IMR-90 (cell line): ENCODE data around the gene SPINDOC. TPM values are rescaled to one million over a fixed set of nuclear protein-coding genes. Genes with fewer than 3 reads are reported as not detected.

Source experiments
- ATAC-seq: fragments of 200-7000 bp; cut with Tn5 transposase; 2 replicates; pipeline ENCODE4 v1.9.1; 2020; ENCODE audit warnings: low read depth, mild to moderate bottlenecking, moderate library complexity
- BruUV-seq: library from RNA; stranded (reverse); fragments of 400-500 nt; replicated peaks from 2 replicates; lab custom pipeline; 2021; lab: Mats Ljungman, UMichigan
- CTCF ChIA-PET: fragments of 300-600 bp; formaldehyde crosslinking; extraction: SDS; loops from one replicate; lab custom pipeline; 2021; ENCODE audit warnings: antibody characterized with exemption; lab: Yijun Ruan, JAX
- POLR2A ChIA-PET: fragments of 300-600 bp; sonication (Branson Sonifier 250); formaldehyde crosslinking; loops from one replicate; lab custom pipeline; 2022; ENCODE audit warnings: antibody characterized with exemption; ENCODE audit not compliant: unreplicated experiment; lab: Charles Lee
- DNase-seq: peaks from one replicate; pipeline ENCODE4 v3.0.0; 2013
- H2AFZ ChIP-seq: replicated peaks from 2 replicates; pipeline ENCODE3; 2013; ENCODE audit warnings: low read length, mild to moderate bottlenecking; ENCODE audit not compliant: poor library complexity
- H2AK5ac ChIP-seq: 2 replicates; pipeline ENCODE4 v1.6.1; 2013; ENCODE audit warnings: low read depth, low read length, inconsistent platforms
- H2AK9ac ChIP-seq: replicated peaks from 2 replicates; pipeline ENCODE3; 2013; ENCODE audit warnings: mild to moderate bottlenecking, low read depth, low read length, moderate library complexity; ENCODE audit not compliant: poor library complexity
- H2BK120ac ChIP-seq: 2 replicates; pipeline ENCODE4 v1.6.1; 2013; ENCODE audit warnings: low read depth, low read length, inconsistent platforms
- H2BK15ac ChIP-seq: 3 replicates; pipeline ENCODE4 v1.6.1; 2013; ENCODE audit warnings: low read depth, low read length, inconsistent platforms
- H2BK20ac ChIP-seq: 2 replicates; pipeline ENCODE4 v1.6.1; 2013; ENCODE audit warnings: low read depth, mild to moderate bottlenecking, inconsistent platforms, low read length, moderate library complexity
- H2BK5ac ChIP-seq: 2 replicates; pipeline ENCODE4 v1.6.1; 2013; ENCODE audit warnings: mild to moderate bottlenecking, low read depth, low read length, inconsistent platforms; ENCODE audit not compliant: poor library complexity, severe bottlenecking
- H3K14ac ChIP-seq: replicated peaks from 2 replicates; pipeline ENCODE4 v1.6.1; 2013; ENCODE audit warnings: low read depth, low read length, inconsistent platforms
- H3K18ac ChIP-seq: 2 replicates; pipeline ENCODE4 v1.6.1; 2013; ENCODE audit warnings: low read depth, low read length, control low read depth
- H3K23ac ChIP-seq: 2 replicates; pipeline ENCODE4 v1.6.1; 2013; ENCODE audit warnings: low read depth, low read length, inconsistent platforms
- H3K27ac ChIP-seq: 2 replicates; pipeline ENCODE4 v1.5.1; 2013; ENCODE audit warnings: mild to moderate bottlenecking, control low read depth, low read length; ENCODE audit not compliant: insufficient read depth
- H3K27me3 ChIP-seq: 2 replicates; pipeline ENCODE4 v1.6.1; 2013; ENCODE audit warnings: low read length; ENCODE audit not compliant: control insufficient read depth, insufficient read depth
- H3K36me3 ChIP-seq: 2 replicates; pipeline ENCODE4 v1.6.1; 2013; ENCODE audit warnings: low read length, mixed read lengths; ENCODE audit not compliant: control insufficient read depth, insufficient read depth
- H3K4ac ChIP-seq: 2 replicates; pipeline ENCODE4 v1.6.1; 2013; ENCODE audit warnings: low read depth, low read length, inconsistent platforms
- H3K4me1 ChIP-seq: 2 replicates; pipeline ENCODE4 v1.6.1; 2013; ENCODE audit warnings: low read length, mixed read lengths; ENCODE audit not compliant: control insufficient read depth, insufficient read depth
- H3K4me2 ChIP-seq: 2 replicates; pipeline ENCODE4 v1.6.1; 2013; ENCODE audit warnings: low read depth, mild to moderate bottlenecking, control low read depth, low read length, moderate library complexity
- H3K4me3 ChIP-seq: 2 replicates; pipeline ENCODE4 v1.5.1; 2013; ENCODE audit warnings: low read depth, mild to moderate bottlenecking, control low read depth, low read length, moderate library complexity; ENCODE audit not compliant: insufficient read depth
- H3K56ac ChIP-seq: 2 replicates; pipeline ENCODE4 v1.6.1; 2013; ENCODE audit warnings: low read length, inconsistent platforms; ENCODE audit not compliant: insufficient read depth; ENCODE audit errors: extremely low read depth
- H3K79me1 ChIP-seq, 2 experiments: 2 replicates each; pipeline ENCODE4 v1.6.1; 2013; ENCODE audit warnings: low read length in 2 of 2, inconsistent platforms in 1 of 2, low read depth in 1 of 2
- H3K9ac ChIP-seq: 2 replicates; pipeline ENCODE4 v1.6.1; 2013; ENCODE audit warnings: low read depth, low read length, control low read depth
- H3K9me1 ChIP-seq: 2 replicates; pipeline ENCODE4 v1.6.1; 2013; ENCODE audit warnings: low read length, inconsistent platforms; ENCODE audit not compliant: insufficient read depth
- H3K9me3 ChIP-seq: 2 replicates; pipeline ENCODE4 v1.6.1; 2013; ENCODE audit warnings: low read length; ENCODE audit not compliant: control insufficient read depth, insufficient read depth
- H4K20me1 ChIP-seq: 2 replicates; pipeline ENCODE4 v1.6.1; 2013; ENCODE audit warnings: low read length, inconsistent platforms; ENCODE audit not compliant: insufficient read depth
- H4K5ac ChIP-seq: 2 replicates; pipeline ENCODE4 v1.6.1; 2013; ENCODE audit warnings: mild to moderate bottlenecking, low read depth, low read length, control low read depth
- H4K8ac ChIP-seq, 2 experiments: 2 replicates each; pipeline ENCODE4 v1.6.1; 2013; ENCODE audit warnings: low read depth in 2 of 2, low read length in 2 of 2, control low read depth in 1 of 2, inconsistent platforms in 1 of 2
- H4K91ac ChIP-seq: 2 replicates; pipeline ENCODE4 v1.6.1; 2013; ENCODE audit warnings: low read depth, low read length, inconsistent platforms; ENCODE audit not compliant: insufficient read depth
- BHLHE40 ChIP-seq: fragments of 150-350 bp; IDR thresholded peaks from 2 replicates; pipeline ENCODE4 v1.6.1; 2016; ENCODE audit warnings: mild to moderate bottlenecking, low read depth, low read length
- CEBPB ChIP-seq: IDR thresholded peaks from 2 replicates; pipeline ENCODE4 v1.6.1; 2012; ENCODE audit warnings: low read depth, low read length, improper control_type of control experiment
- CHD1 ChIP-seq: IDR thresholded peaks from 2 replicates; pipeline ENCODE4 v1.6.1; 2012; ENCODE audit warnings: low read depth, low read length, improper control_type of control experiment
- FOS ChIP-seq: fragments of 150-350 bp; IDR thresholded peaks from 2 replicates; pipeline ENCODE4 v1.6.1; 2016; ENCODE audit warnings: low read depth, low read length
- MAFK ChIP-seq: IDR thresholded peaks from 2 replicates; pipeline ENCODE4 v1.6.1; 2012; ENCODE audit warnings: low read depth, low read length, improper control_type of control experiment
- MAZ ChIP-seq: IDR thresholded peaks from 2 replicates; pipeline ENCODE4 v1.6.1; 2012; ENCODE audit warnings: low read depth, mild to moderate bottlenecking, low read length, improper control_type of control experiment, moderate library complexity, borderline replicate concordance
- MXI1 ChIP-seq: IDR thresholded peaks from 2 replicates; pipeline ENCODE4 v1.6.1; 2012; ENCODE audit warnings: low read depth, mild to moderate bottlenecking, low read length, moderate library complexity, borderline replicate concordance
- NFE2L2 ChIP-seq: fragments of 150-350 bp; IDR thresholded peaks from 2 replicates; pipeline ENCODE4 v1.6.1; 2016; ENCODE audit warnings: low read depth, mild to moderate bottlenecking, low read length
- POLR2A ChIP-seq: IDR thresholded peaks from 2 replicates; pipeline ENCODE4 v1.6.1; 2012; ENCODE audit warnings: mild to moderate bottlenecking, low read depth, low read length
- RAD21 ChIP-seq: IDR thresholded peaks from 2 replicates; pipeline ENCODE4 v1.6.1; 2012; ENCODE audit warnings: low read length, improper control_type of control experiment
- RCOR1 ChIP-seq: IDR thresholded peaks from 2 replicates; pipeline ENCODE4 v1.6.1; 2012; ENCODE audit warnings: mild to moderate bottlenecking, low read length, improper control_type of control experiment; ENCODE audit not compliant: insufficient replicate concordance
- RFX5 ChIP-seq: IDR thresholded peaks from 2 replicates; pipeline ENCODE4 v1.8.0; 2012; ENCODE audit warnings: low read depth, mild to moderate bottlenecking, low read length, moderate library complexity
- SMC3 ChIP-seq: fragments of 150-350 bp; IDR thresholded peaks from 2 replicates; pipeline ENCODE4 v1.6.1; 2016; ENCODE audit warnings: low read depth, mild to moderate bottlenecking, antibody characterized with exemption, low read length, moderate library complexity
- WGBS, 2 experiments: methylation state at CpG; one replicate each; pipeline versions ENCODE4 v1.1.5 to v1.1.7; 2013; ENCODE audit warnings: missing lambda C conversion rate in 2 of 2; ENCODE audit not compliant: insufficient read length in 1 of 2; ENCODE audit errors: extremely low coverage in 2 of 2; 5-methylcytosine and 5-hydroxymethylcytosine counted together
- dilution Hi-C: fragments of 300-500 bp; cut with HindIII; formaldehyde crosslinking; loops from one replicate; pipeline ENCODE4 v1.14.3; 2018; ENCODE audit warnings: low sequenced_read_pairs; ENCODE audit not compliant: unreplicated experiment
- in situ Hi-C: fragments of 300-500 bp; cut with MboI; formaldehyde crosslinking; loops from 3 replicates; pipeline ENCODE4 v1.14.3; 2019; ENCODE audit warnings: low sequenced_read_pairs, inconsistent platforms, mixed read lengths
- intact Hi-C: fragments of 100-400 bp; cut with micrococcal nuclease; formaldehyde crosslinking; loops from 2 replicates; pipeline ENCODE4 v1.10.0; 2022
- polyA plus RNA-seq, 3 experiments: library from polyadenylated mRNA; depleted of rRNA; stranded (reverse); fragments of >200 nt; gene quantifications; 2 replicates each; pipeline ENCODE4 v1.2.3, GENCODE V29; 2012; ENCODE audit warnings: low replicate concordance in 1 of 3
- total RNA-seq: library from RNA; depleted of rRNA; stranded (reverse); fragments of >200 nt; gene quantifications from 2 replicates; pipeline ENCODE4 v1.2.3, GENCODE V29; 2012
- TF ChIP-seq, protein P1 (sequence below): fragments of 150-350 bp; IDR thresholded peaks from 2 replicates; pipeline ENCODE4 v1.6.1; 2017; ENCODE audit warnings: mild to moderate bottlenecking, antibody characterized with exemption, low read length, low read depth
- TF ChIP-seq, protein P2 (sequence below): fragments of 150-350 bp; IDR thresholded peaks from 2 replicates; pipeline ENCODE4 v1.6.1; 2016; ENCODE audit warnings: low read depth, mild to moderate bottlenecking, low read length, moderate library complexity, borderline replicate concordance
- TF ChIP-seq, protein P3 (sequence below): conservative IDR thresholded peaks from 2 replicates; pipeline ENCODE4 v1.5.1; 2012; ENCODE audit warnings: mild to moderate bottlenecking, low read depth, low read length, improper control_type of control experiment

SPINDOC gene
- total and polyA plus RNA-seq, 2 of the 4 experiments (the other 2 are of a cell fraction): 10.0 to 29.9 TPM

DNA sequence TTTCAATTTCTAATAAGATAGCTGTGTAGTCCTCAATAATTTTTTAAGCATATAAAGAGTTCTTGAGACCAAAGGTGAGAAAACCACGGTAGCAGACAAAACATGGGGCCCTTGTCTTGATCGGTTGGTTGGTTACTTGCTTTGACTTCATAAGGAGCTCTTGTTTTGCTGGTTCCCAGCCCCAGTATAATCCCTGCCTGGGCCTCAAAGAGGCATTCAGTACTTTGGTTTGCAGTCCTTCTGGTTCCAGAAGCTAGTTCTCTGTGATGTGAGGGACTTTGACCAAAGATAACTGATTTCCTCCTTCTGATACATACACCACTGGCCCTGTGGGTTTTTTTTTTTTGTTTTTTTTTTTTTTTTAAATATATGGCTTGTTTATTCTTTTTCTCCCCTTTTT lies 42.7 kb downstream of the SPINDOC start:
- no peak overlapping the region for H3K14ac ChIP-seq
- peaks cover 5% of the 10 kb centered on the region; the same call in 1 of the 2 replicates for H3K36me3 ChIP-seq
- H2AFZ ChIP-seq: no peak overlapping the region
- no peak overlapping the region for H3K4me3 ChIP-seq
- H4K91ac ChIP-seq: no peak overlapping the region
- no peak overlapping the region for H2AK9ac ChIP-seq
- no peak overlapping the region for H3K27ac ChIP-seq
- no peak overlapping the region for H3K56ac ChIP-seq
- H3K27me3 ChIP-seq: no peaks in the 10 kb centered on the region
- H3K9me1 ChIP-seq: peaks cover 7% of the 10 kb centered on the region
- no peak overlapping the region for H4K8ac ChIP-seq
- CTCF ChIA-PET: interaction anchor here (1.6 kb wide), 1 partner anchor 17 kb away, joined by 5 read pairs; no protein-coding TSS in a partner anchor
- H2AK5ac ChIP-seq: no peak overlapping the region
- no peak overlapping the region for H3K23ac ChIP-seq
- DNase-seq: no peak
- no peak for TF ChIP-seq MXI1
- no peak for TF ChIP-seq MAFK
- no peak for TF ChIP-seq SMC3
- no peak for TF ChIP-seq NFE2L2
- TF ChIP-seq CHD1: no peak
- TF ChIP-seq, protein P1, sequence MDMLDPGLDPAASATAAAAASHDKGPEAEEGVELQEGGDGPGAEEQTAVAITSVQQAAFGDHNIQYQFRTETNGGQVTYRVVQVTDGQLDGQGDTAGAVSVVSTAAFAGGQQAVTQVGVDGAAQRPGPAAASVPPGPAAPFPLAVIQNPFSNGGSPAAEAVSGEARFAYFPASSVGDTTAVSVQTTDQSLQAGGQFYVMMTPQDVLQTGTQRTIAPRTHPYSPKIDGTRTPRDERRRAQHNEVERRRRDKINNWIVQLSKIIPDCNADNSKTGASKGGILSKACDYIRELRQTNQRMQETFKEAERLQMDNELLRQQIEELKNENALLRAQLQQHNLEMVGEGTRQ: no peak
- TF ChIP-seq MAZ: no peak
- TF ChIP-seq FOS: no peak
- TF ChIP-seq CEBPB: no peak
- no peak for TF ChIP-seq POLR2A
- TF ChIP-seq, protein P2, sequence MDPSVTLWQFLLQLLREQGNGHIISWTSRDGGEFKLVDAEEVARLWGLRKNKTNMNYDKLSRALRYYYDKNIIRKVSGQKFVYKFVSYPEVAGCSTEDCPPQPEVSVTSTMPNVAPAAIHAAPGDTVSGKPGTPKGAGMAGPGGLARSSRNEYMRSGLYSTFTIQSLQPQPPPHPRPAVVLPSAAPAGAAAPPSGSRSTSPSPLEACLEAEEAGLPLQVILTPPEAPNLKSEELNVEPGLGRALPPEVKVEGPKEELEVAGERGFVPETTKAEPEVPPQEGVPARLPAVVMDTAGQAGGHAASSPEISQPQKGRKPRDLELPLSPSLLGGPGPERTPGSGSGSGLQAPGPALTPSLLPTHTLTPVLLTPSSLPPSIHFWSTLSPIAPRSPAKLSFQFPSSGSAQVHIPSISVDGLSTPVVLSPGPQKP: no peak
- no peak for TF ChIP-seq RAD21
- TF ChIP-seq RFX5: no peak
- TF ChIP-seq, protein P3, sequence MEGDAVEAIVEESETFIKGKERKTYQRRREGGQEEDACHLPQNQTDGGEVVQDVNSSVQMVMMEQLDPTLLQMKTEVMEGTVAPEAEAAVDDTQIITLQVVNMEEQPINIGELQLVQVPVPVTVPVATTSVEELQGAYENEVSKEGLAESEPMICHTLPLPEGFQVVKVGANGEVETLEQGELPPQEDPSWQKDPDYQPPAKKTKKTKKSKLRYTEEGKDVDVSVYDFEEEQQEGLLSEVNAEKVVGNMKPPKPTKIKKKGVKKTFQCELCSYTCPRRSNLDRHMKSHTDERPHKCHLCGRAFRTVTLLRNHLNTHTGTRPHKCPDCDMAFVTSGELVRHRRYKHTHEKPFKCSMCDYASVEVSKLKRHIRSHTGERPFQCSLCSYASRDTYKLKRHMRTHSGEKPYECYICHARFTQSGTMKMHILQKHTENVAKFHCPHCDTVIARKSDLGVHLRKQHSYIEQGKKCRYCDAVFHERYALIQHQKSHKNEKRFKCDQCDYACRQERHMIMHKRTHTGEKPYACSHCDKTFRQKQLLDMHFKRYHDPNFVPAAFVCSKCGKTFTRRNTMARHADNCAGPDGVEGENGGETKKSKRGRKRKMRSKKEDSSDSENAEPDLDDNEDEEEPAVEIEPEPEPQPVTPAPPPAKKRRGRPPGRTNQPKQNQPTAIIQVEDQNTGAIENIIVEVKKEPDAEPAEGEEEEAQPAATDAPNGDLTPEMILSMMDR: no peak
- TF ChIP-seq RCOR1: no peak
- TF ChIP-seq BHLHE40: no peak
- no peak overlapping the region for H2BK120ac ChIP-seq
- no peak overlapping the region for H2BK20ac ChIP-seq
- peaks cover 3% of the 10 kb centered on the region; the same call in 1 of the 2 replicates for H3K4me1 ChIP-seq
- H3K9ac ChIP-seq: no peak overlapping the region
- dilution Hi-C loops: no loop called here
- peaks cover 37% of the 10 kb centered on the region for H4K20me1 ChIP-seq
- no peak for ATAC-seq
- in situ Hi-C loops: no loop called here
- peaks cover 31 to 71% of the 10 kb centered on the region in 2 experiments for H3K79me1 ChIP-seq
- no peaks in the 10 kb centered on the region for H3K9me3 ChIP-seq
- WGBS, 2 experiments: no CpG with 5 or more reads among the region's 2 CpGs
- no peak overlapping the region for H3K4ac ChIP-seq
- no TSS peak for BruUV-seq
- H2BK15ac ChIP-seq: no peak overlapping the region
- no peak overlapping the region for H3K4me2 ChIP-seq
- no peak overlapping the region for H4K5ac ChIP-seq
- no peak overlapping the region for H2BK5ac ChIP-seq
- POLR2A ChIA-PET: no interaction called here
- no peak overlapping the region for H3K18ac ChIP-seq
- intact Hi-C loops: no loop called here
